ENCODE results near the gene STEAP3. TPM values are rescaled to one million over a fixed set of nuclear protein-coding genes. Genes with fewer than 3 reads are reported as not detected.

Gene STEAP3
- total RNA-seq, 1 experiment from 2014 or later, result 27.3 TPM

DNA sequence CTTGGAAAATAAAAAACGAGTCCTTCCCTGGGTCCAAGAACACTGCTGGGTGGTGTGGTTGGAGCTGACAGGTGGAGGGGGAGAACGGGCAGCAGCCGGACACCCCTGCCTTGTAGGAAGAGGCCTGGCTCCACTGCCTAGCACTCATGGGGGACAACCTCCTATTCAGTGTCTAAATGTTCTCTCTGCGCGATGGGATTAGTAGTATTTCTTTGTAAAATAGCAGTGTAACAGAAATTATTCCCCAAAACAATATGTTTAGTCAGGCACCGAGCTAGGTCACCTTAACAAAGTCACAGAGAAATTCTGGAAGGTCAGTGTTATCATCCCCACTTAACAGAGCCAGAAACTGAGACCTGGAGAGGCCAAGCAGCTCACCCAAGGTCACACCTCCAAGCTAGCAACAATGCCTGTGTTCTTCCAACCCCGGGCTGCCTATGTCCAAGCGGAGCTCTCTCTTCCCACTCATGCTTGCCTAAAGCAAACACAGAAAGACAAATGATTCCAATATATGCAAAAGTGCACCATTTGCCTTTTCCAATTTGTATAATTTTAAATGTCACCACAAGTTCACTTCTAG is 68.0 kb downstream of the STEAP3 start:
- POLR2A ChIA-PET (ENCODE audit: unreplicated experiment), result no interaction called here
- no TSS peak for BruUV-seq (replicated peaks)
- H3K9me2 ChIP-seq (replicated peaks; ENCODE audit: low read length), result no peaks in the 10 kb centered on the region
- H3K9ac ChIP-seq (ENCODE audit: low read length), result no peak overlapping the region
- no peak overlapping the region for H3K27ac ChIP-seq (ENCODE audit: low read length)
- H3K36me3 ChIP-seq (ENCODE audit: low read depth, low read length), result no peaks in the 10 kb centered on the region
- TF ChIP-seq EZH2phosphoT487 (IDR thresholded peaks at IDR 0.05; ENCODE audit: borderline replicate concordance, low read length) (no peak), EZH2 (IDR thresholded peaks at IDR 0.05; ENCODE audit: low read length, unreplicated experiment) (no peak), CTCF (conservative IDR thresholded peaks at IDR 0.05; ENCODE audit: low read depth, low read length) (no peak)
- H2AFZ ChIP-seq (ENCODE audit: low read length), result no peak overlapping the region
- H3K4me1 ChIP-seq (ENCODE audit: insufficient read depth, low read length), result peaks cover 8% of the 10 kb centered on the region; the same call in 1 of the 2 replicates
- no peak for ATAC-seq
- H3K4me3 ChIP-seq (ENCODE audit: low read length), result no peak overlapping the region
- H4K20me1 ChIP-seq (ENCODE audit: low read length), result no peaks in the 10 kb centered on the region
- DNase-seq, result no peak
- no peaks in the 10 kb centered on the region for H3K27me3 ChIP-seq (ENCODE audit: low read length)
- intact Hi-C loops (cut with micrococcal nuclease), result loop anchor here (1.0 to 10.0 kb wide), 4 partner anchors 127 to 409 kb away; no protein-coding TSS in a partner anchor
- CTCF ChIA-PET, result interaction anchor here (0.5 to 1.2 kb wide), 2 partner anchors 99 to 410 kb away, joined by 4 to 5 read pairs; no protein-coding TSS in a partner anchor
- H3K4me2 ChIP-seq (ENCODE audit: low read length), result peak overlapping the region; percentile 23
- no peaks in the 10 kb centered on the region for H3K79me2 ChIP-seq (ENCODE audit: low read length)
- no peaks in the 10 kb centered on the region for H3K9me3 ChIP-seq (ENCODE audit: low read length)
- no peaks in the 10 kb centered on the region for H3F3A ChIP-seq (ENCODE audit: low read length, unreplicated experiment)

GRCh38 chr2:119292226-119292625 is 68.6 kb downstream of the STEAP3 start:
- H3K4me1 ChIP-seq (ENCODE audit: insufficient read depth, low read length), result peaks cover 8% of the 10 kb centered on the region; the same call in 1 of the 2 replicates
- ChIA-PET POLR2A (ENCODE audit: unreplicated experiment) (no interaction called here), CTCF (interaction anchor here (0.7 to 1.2 kb wide), 2 partner anchors 142 to 411 kb away, joined by 4 to 5 read pairs; no protein-coding TSS in a partner anchor)
- DNase-seq (peak; percentile 48), ATAC-seq (peak; percentile 47)
- peak overlapping the region; percentile 23 for H3K4me2 ChIP-seq (ENCODE audit: low read length)
- no peaks in the 10 kb centered on the region for H3F3A ChIP-seq (ENCODE audit: low read length, unreplicated experiment)
- no peak overlapping the region for H3K9ac ChIP-seq (ENCODE audit: low read length)
- H3K27me3 ChIP-seq (ENCODE audit: low read length), result no peaks in the 10 kb centered on the region
- no peaks in the 10 kb centered on the region for H3K9me3 ChIP-seq (ENCODE audit: low read length)
- no peak overlapping the region for H3K4me3 ChIP-seq (ENCODE audit: low read length)
- H2AFZ ChIP-seq (ENCODE audit: low read length), result no peak overlapping the region
- intact Hi-C loops (cut with micrococcal nuclease), result loop anchor here (10.0 kb wide), 1 partner anchor 127 kb away; no protein-coding TSS in a partner anchor
- no peaks in the 10 kb centered on the region for H3K79me2 ChIP-seq (ENCODE audit: low read length)
- no peak overlapping the region for H3K27ac ChIP-seq (ENCODE audit: low read length)
- H3K9me2 ChIP-seq (replicated peaks; ENCODE audit: low read length), result no peaks in the 10 kb centered on the region
- H3K36me3 ChIP-seq (ENCODE audit: low read depth, low read length), result no peaks in the 10 kb centered on the region
- TF ChIP-seq EZH2 (IDR thresholded peaks at IDR 0.05; ENCODE audit: low read length, unreplicated experiment) (no peak), CTCF (conservative IDR thresholded peaks at IDR 0.05; ENCODE audit: low read depth, low read length) (peak; percentile 30)
- no peaks in the 10 kb centered on the region for H4K20me1 ChIP-seq (ENCODE audit: low read length)
- no TSS peak for BruUV-seq (replicated peaks)

DNA sequence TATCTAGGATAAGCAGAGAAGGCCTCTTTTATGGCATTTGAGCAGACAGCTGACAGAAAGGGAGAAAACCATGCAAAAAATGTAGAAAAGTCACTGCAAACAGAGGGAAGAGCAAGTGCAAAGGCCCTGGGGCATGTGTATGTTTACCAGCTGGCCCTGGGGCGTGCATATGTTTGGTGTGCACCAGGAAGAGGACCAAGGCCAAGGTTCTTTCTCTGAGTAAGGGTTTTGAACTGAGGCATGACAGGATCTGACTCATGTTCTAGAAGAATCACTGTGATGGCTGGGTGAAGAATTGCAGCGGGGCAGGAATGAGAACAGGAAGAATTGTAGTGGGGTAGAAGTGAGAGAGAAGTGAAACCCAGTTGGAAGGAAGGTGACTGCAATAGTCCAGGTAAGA is 69.6 kb downstream of the STEAP3 start:
- H3K36me3 ChIP-seq (ENCODE audit: low read depth, low read length), result no peaks in the 10 kb centered on the region
- CTCF ChIA-PET, result no interaction called here
- no peak overlapping the region for H3K4me3 ChIP-seq (ENCODE audit: low read length)
- no peaks in the 10 kb centered on the region for H3K27me3 ChIP-seq (ENCODE audit: low read length)
- intact Hi-C loops (cut with micrococcal nuclease), result loop anchor here (10.0 kb wide), 1 partner anchor 128 kb away; no protein-coding TSS in a partner anchor
- no peaks in the 10 kb centered on the region for H3K9me2 ChIP-seq (replicated peaks; ENCODE audit: low read length)
- H3K27ac ChIP-seq (ENCODE audit: low read length), result no peak overlapping the region
- H3F3A ChIP-seq (ENCODE audit: low read length, unreplicated experiment), result no peaks in the 10 kb centered on the region
- TF ChIP-seq EZH2 (IDR thresholded peaks at IDR 0.05; ENCODE audit: low read length, unreplicated experiment) (no peak), EZH2phosphoT487 (IDR thresholded peaks at IDR 0.05; ENCODE audit: borderline replicate concordance, low read length) (no peak), CTCF (conservative IDR thresholded peaks at IDR 0.05; ENCODE audit: low read depth, low read length) (no peak)
- H3K9me3 ChIP-seq (ENCODE audit: low read length), result no peaks in the 10 kb centered on the region
- no peaks in the 10 kb centered on the region for H3K79me2 ChIP-seq (ENCODE audit: low read length)
- no peak overlapping the region for H2AFZ ChIP-seq (ENCODE audit: low read length)
- H3K4me1 ChIP-seq (ENCODE audit: insufficient read depth, low read length), result peaks cover 8% of the 10 kb centered on the region; the same call in 1 of the 2 replicates
- peak; percentile 38 for DNase-seq
- POLR2A ChIA-PET (ENCODE audit: unreplicated experiment), result no interaction called here
- no peak overlapping the region for H3K4me2 ChIP-seq (ENCODE audit: low read length)
- no TSS peak for BruUV-seq (replicated peaks)
- ATAC-seq, result no peak
- H4K20me1 ChIP-seq (ENCODE audit: low read length), result no peaks in the 10 kb centered on the region
- no peak overlapping the region for H3K9ac ChIP-seq (ENCODE audit: low read length)

Data from PC-3 (cell line).